OCI-LY3 (cell line): ENCODE measurements around the gene SCIN.

Experiments used
- EZH2phosphoT487 ChIP-seq: fragments of 200-600 bp; shearing (Covaris generic); IDR thresholded peaks from 2 replicates; pipeline ENCODE4 v1.6.1; 2018; ENCODE audit warnings: antibody characterized with exemption, mixed run types, low read depth
- TF ChIP-seq, protein P1 (sequence below): fragments of 200-600, 300-600 bp; sonication (generic); IDR thresholded peaks from 2 replicates; pipeline ENCODE4 v1.5.1; 2014; ENCODE audit warnings: antibody characterized with exemption, low read length, low read depth

DNA sequence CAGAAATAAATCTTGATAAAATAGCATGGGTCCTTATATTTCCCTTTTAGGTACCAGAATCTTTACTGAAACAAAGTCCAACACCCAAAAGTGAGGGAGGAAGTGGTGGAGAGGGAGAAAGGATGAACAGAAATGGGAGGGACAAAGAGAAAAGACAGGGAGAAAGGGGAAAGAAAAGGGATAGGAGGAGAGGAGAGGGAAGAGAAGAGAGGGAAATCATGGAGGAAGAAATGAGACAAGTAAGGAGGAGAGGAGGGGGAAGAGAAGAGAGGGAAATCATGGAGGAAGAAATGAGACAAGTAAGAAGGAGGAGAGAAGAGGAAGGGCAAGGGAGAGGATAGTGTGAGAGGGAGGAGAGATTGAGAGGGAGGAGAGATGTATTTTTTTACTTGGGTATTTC, 66.8 kb downstream of the SCIN start:
- TF ChIP-seq, protein P1, sequence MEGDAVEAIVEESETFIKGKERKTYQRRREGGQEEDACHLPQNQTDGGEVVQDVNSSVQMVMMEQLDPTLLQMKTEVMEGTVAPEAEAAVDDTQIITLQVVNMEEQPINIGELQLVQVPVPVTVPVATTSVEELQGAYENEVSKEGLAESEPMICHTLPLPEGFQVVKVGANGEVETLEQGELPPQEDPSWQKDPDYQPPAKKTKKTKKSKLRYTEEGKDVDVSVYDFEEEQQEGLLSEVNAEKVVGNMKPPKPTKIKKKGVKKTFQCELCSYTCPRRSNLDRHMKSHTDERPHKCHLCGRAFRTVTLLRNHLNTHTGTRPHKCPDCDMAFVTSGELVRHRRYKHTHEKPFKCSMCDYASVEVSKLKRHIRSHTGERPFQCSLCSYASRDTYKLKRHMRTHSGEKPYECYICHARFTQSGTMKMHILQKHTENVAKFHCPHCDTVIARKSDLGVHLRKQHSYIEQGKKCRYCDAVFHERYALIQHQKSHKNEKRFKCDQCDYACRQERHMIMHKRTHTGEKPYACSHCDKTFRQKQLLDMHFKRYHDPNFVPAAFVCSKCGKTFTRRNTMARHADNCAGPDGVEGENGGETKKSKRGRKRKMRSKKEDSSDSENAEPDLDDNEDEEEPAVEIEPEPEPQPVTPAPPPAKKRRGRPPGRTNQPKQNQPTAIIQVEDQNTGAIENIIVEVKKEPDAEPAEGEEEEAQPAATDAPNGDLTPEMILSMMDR, result no peak
- TF ChIP-seq EZH2phosphoT487, result no peak
